H1 (cell line): Measurements from ENCODE around the gene PRDM15. TPM values are rescaled to one million over a fixed set of nuclear protein-coding genes. Genes with fewer than 3 reads are reported as not detected.

ENCODE experiments used
- CTCF ChIA-PET: fragments of 300-600 bp; sonication (Branson Sonifier 250); formaldehyde crosslinking; loops from one replicate; lab custom pipeline; 2021; ENCODE audit not compliant: partially characterized antibody; lab: Charles Lee
- POLR2A ChIA-PET: fragments of 300-600 bp; sonication (Branson Sonifier 250); formaldehyde crosslinking; loops from one replicate; lab custom pipeline; 2021; ENCODE audit warnings: inconsistent platforms; ENCODE audit not compliant: partially characterized antibody; lab: Charles Lee
- DNase-seq, 2 experiments: peaks; one replicate each; pipeline versions ENCODE4 v3.0.0 to v3.0.0-alpha.2; 2010 to 2022; ENCODE audit warnings: low spot score in 2 of 2, low read depth in 1 of 2, mixed read lengths in 1 of 2
- FAIRE-seq: peaks from 2 replicates; lab custom pipeline; 2011; peaks lifted over from hg19 to GRCh38; lab: Jason Lieb, UNC
- H2AFZ ChIP-seq: 2 replicates; pipeline ENCODE4 v1.8.1; 2012; ENCODE audit warnings: low read length, inconsistent platforms
- H2AK5ac ChIP-seq: 2 replicates; pipeline ENCODE4 v1.6.1; 2013; ENCODE audit warnings: low read depth, low read length
- H2BK120ac ChIP-seq: replicated peaks from 2 replicates; pipeline ENCODE3; 2013; ENCODE audit warnings: low read depth, low read length, inconsistent platforms
- H2BK12ac ChIP-seq: 2 replicates; pipeline ENCODE4 v1.6.1; 2013; ENCODE audit warnings: low read depth, low read length
- H2BK15ac ChIP-seq: 2 replicates; pipeline ENCODE4 v1.6.1; 2013; ENCODE audit warnings: low read length
- H2BK20ac ChIP-seq: 2 replicates; pipeline ENCODE4 v1.6.1; 2013; ENCODE audit warnings: low read length
- H2BK5ac ChIP-seq: 2 replicates; pipeline ENCODE4 v1.6.1; 2013; ENCODE audit warnings: low read depth, low read length
- H3K14ac ChIP-seq: 2 replicates; pipeline ENCODE4 v1.6.1; 2013; ENCODE audit warnings: inconsistent platforms; ENCODE audit not compliant: insufficient read length
- H3K18ac ChIP-seq: 2 replicates; pipeline ENCODE4 v1.6.1; 2013; ENCODE audit warnings: low read length; ENCODE audit errors: extremely low read depth
- H3K23ac ChIP-seq: 2 replicates; pipeline ENCODE4 v1.6.1; 2013; ENCODE audit warnings: inconsistent platforms; ENCODE audit not compliant: insufficient read length
- H3K23me2 ChIP-seq: 2 replicates; pipeline ENCODE4 v1.6.1; 2013; ENCODE audit warnings: low read depth, low read length
- H3K27ac ChIP-seq: 2 replicates; pipeline ENCODE4 v1.6.1; 2011; ENCODE audit warnings: low read depth, low read length, inconsistent platforms
- H3K27me3 ChIP-seq, 4 experiments: replicated peaks in 1 of 4; 1 replicate in 1 of 4; 2 replicates in 3 of 4; pipeline versions ENCODE4 v1.6.1 to v1.8.1; 2011 to 2013; ENCODE audit warnings: low read length in 3 of 4, mild to moderate bottlenecking in 3 of 4, inconsistent platforms in 2 of 4, mixed read lengths in 2 of 4, moderate library complexity in 1 of 4; ENCODE audit not compliant: control insufficient read depth in 3 of 4, insufficient read depth in 3 of 4; ENCODE audit errors: extremely low read depth in 1 of 4
- H3K36me3 ChIP-seq, 4 experiments: 2 replicates each; pipeline versions ENCODE4 v1.6.1 to v1.8.1; 2011 to 2013; ENCODE audit warnings: mild to moderate bottlenecking in 4 of 4, low read length in 3 of 4, moderate library complexity in 2 of 4, control low read depth in 1 of 4, inconsistent platforms in 1 of 4; ENCODE audit not compliant: insufficient read depth in 4 of 4, control insufficient read depth in 2 of 4
- H3K4ac ChIP-seq: replicated peaks from 2 replicates; pipeline ENCODE3; 2013; ENCODE audit warnings: low read length, low read depth, mixed read lengths, inconsistent platforms; ENCODE audit not compliant: insufficient read length
- H3K4me1 ChIP-seq, 4 experiments: replicated peaks in 1 of 4; 1 replicate in 1 of 4; 2 replicates in 3 of 4; pipeline versions ENCODE4 v1.6.1 to v1.8.1; 2011 to 2013; ENCODE audit warnings: low read length in 3 of 4, inconsistent platforms in 2 of 4, mixed read lengths in 1 of 4; ENCODE audit not compliant: insufficient read depth in 4 of 4, control insufficient read depth in 3 of 4
- H3K4me2 ChIP-seq, 2 experiments: 2 replicates each; pipeline versions ENCODE4 v1.6.1 to v1.8.1; 2011 to 2013; ENCODE audit warnings: low read depth in 2 of 2, low read length in 2 of 2, control low read depth in 1 of 2, inconsistent platforms in 1 of 2, mild to moderate bottlenecking in 1 of 2; ENCODE audit not compliant: insufficient read depth in 1 of 2
- H3K4me3 ChIP-seq, 4 experiments: fragments of 200-600, 300-600 bp in 1 of 4; sonication (generic), shearing (Covaris generic), sonication (Bioruptor Twin) in 1 of 4; 2 replicates each; pipeline versions ENCODE4 v1.5.1 to v1.8.1; 2011 to 2016; ENCODE audit warnings: low read length in 4 of 4, low read depth in 3 of 4, control low read depth in 2 of 4, inconsistent platforms in 2 of 4, mild to moderate bottlenecking in 2 of 4, mixed read lengths in 1 of 4, moderate library complexity in 1 of 4; ENCODE audit not compliant: insufficient read depth in 2 of 4; ENCODE audit errors: extremely low read depth in 1 of 4
- H3K56ac ChIP-seq: replicated peaks from 2 replicates; pipeline ENCODE3; 2013; ENCODE audit warnings: low read depth, mild to moderate bottlenecking, mixed read lengths, low read length, inconsistent platforms; ENCODE audit not compliant: insufficient read length
- H3K79me1 ChIP-seq: 2 replicates; pipeline ENCODE4 v1.6.1; 2013; ENCODE audit warnings: low read depth, low read length, control low read depth
- H3K79me2 ChIP-seq, 2 experiments: 2 replicates each; pipeline versions ENCODE4 v1.6.1 to v1.8.1; 2012 to 2013; ENCODE audit warnings: low read length in 2 of 2, mild to moderate bottlenecking in 2 of 2, inconsistent platforms in 1 of 2; ENCODE audit not compliant: insufficient read depth in 2 of 2, control insufficient read depth in 1 of 2
- H3K9ac ChIP-seq, 4 experiments: replicated peaks in 1 of 4; 1 replicate in 1 of 4; 2 replicates in 3 of 4; pipeline versions ENCODE4 v1.6.1 to v1.8.1; 2011 to 2013; ENCODE audit warnings: low read depth in 3 of 4, low read length in 3 of 4, control low read depth in 2 of 4, mild to moderate bottlenecking in 2 of 4, moderate library complexity in 2 of 4, inconsistent platforms in 1 of 4; ENCODE audit errors: extremely low read depth in 1 of 4
- H3K9me3 ChIP-seq, 2 experiments: 2 replicates each; pipeline versions ENCODE4 v1.6.1 to v1.8.1; 2012 to 2013; ENCODE audit warnings: mild to moderate bottlenecking in 2 of 2, moderate library complexity in 2 of 2, control low read depth in 1 of 2, inconsistent platforms in 1 of 2, low read depth in 1 of 2, low read length in 1 of 2, mixed read lengths in 1 of 2; ENCODE audit not compliant: insufficient read depth in 2 of 2
- H4K20me1 ChIP-seq, 2 experiments: replicated peaks in 1 of 2; 2 replicates each; pipeline versions ENCODE3 to v1.8.1; 2011 to 2013; ENCODE audit warnings: inconsistent platforms in 2 of 2, low read length in 2 of 2, mild to moderate bottlenecking in 1 of 2; ENCODE audit not compliant: insufficient read depth in 2 of 2, control insufficient read depth in 1 of 2
- H4K5ac ChIP-seq: 2 replicates; pipeline ENCODE4 v1.6.1; 2013; ENCODE audit warnings: low read length, low read depth, mixed read lengths, inconsistent platforms; ENCODE audit not compliant: insufficient read length
- H4K8ac ChIP-seq: 2 replicates; pipeline ENCODE4 v1.8.0; 2013; ENCODE audit warnings: mild to moderate bottlenecking, moderate library complexity, low read length, inconsistent platforms; ENCODE audit not compliant: insufficient read depth; ENCODE audit errors: extremely low read depth
- H4K91ac ChIP-seq: replicated peaks from 2 replicates; pipeline ENCODE3; 2013; ENCODE audit warnings: low read length, mixed read lengths, inconsistent platforms; ENCODE audit not compliant: insufficient read length
- CTCF ChIP-seq, 3 experiments: IDR thresholded peaks; 1 replicate in 2 of 3; 2 replicates in 1 of 3; pipeline versions ENCODE4 v1.5.1 to v1.6.1; 2011; ENCODE audit warnings: low read length in 3 of 3, mild to moderate bottlenecking in 3 of 3, inconsistent platforms in 2 of 3, low read depth in 1 of 3, moderate library complexity in 1 of 3; ENCODE audit not compliant: insufficient read depth in 1 of 3; ENCODE audit errors: control extremely low read depth in 1 of 3
- NRF1 ChIP-seq: IDR thresholded peaks from 2 replicates; pipeline ENCODE4 v1.6.1; 2011; ENCODE audit warnings: mild to moderate bottlenecking, low read depth, low read length, improper control_type of control experiment
- POLR2A ChIP-seq, 2 experiments: IDR thresholded peaks; 1 replicate in 1 of 2; 2 replicates in 1 of 2; pipeline ENCODE4 v1.6.1; 2011; ENCODE audit warnings: low read depth in 2 of 2, low read length in 2 of 2, mild to moderate bottlenecking in 2 of 2; ENCODE audit errors: control extremely low read depth in 1 of 2
- WGBS, 2 experiments: shearing (Covaris generic) in 1 of 2; methylation state at CpG; one replicate each; pipeline versions ENCODE4 v1.1.6 to v1.1.7; 2013 to 2015; ENCODE audit warnings: low lambda C conversion rate in 2 of 2, mixed read lengths in 2 of 2, inconsistent platforms in 1 of 2, low coverage in 1 of 2, missing lambda C conversion rate in 1 of 2; ENCODE audit not compliant: insufficient replicate concordance in 2 of 2, insufficient coverage in 1 of 2, insufficient read length in 1 of 2; ENCODE audit errors: extremely low coverage in 1 of 2, missing lambda C conversion rate in 1 of 2; 5-methylcytosine and 5-hydroxymethylcytosine counted together
- polyA plus RNA-seq, 7 experiments: library from polyadenylated mRNA; depleted of rRNA in 3 of 7; stranded (reverse) in 5 of 7; unstranded in 2 of 7; fragments of >200 nt in 5 of 7; fragments of 200-250 nt in 2 of 7; gene quantifications; 1 replicate in 5 of 7; 2 replicates in 1 of 7; 4 replicates in 1 of 7; pipeline versions ENCODE4 v1.2.1 to v1.2.3, GENCODE V29; 2011 to 2013; ENCODE audit warnings: missing spikeins in 2 of 7, mixed read lengths in 2 of 7
- total RNA-seq: library from RNA; stranded (reverse); fragmentation: NEBNext Ultra II Directional; extraction: Animal tissue kit (Norgen Biotek cat#: 25700); gene quantifications from 2 replicates; pipeline ENCODE4 v1.2.1, GENCODE V29; 2021

PRDM15 gene
- total and polyA plus RNA-seq, 2 of the 8 experiments (the other 6 are each of a cell fraction or from before 2014, with no cell fraction given) = 9.7 to 10.5 TPM

DNA sequence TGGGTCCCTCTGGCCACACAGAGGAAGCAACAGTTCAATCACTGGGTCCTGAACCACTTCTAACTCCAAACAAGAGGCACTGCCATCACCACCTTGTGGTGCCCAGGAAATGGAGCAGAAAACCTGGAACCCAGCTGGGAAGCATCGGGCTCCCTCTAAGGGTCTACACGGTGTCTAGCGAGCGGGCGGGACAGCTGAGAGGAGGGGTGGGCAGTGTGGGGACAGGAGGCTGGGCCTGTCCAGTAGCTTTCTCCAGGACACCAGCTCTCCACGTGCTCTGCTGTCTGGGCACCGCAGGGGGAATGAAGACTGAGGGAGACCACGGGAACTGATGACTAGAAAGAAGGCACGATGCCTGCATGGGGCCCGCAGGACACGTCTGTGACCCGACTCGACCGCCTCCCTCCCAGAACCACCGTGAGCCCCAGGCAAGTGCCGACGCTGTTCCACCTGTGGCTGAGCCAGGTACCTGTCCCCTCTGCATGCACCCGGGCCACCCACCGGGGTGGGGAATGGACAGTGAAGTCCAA is 5.4 kb upstream of the PRDM15 start:
- Histone ChIP-seq H4K91ac (no peak overlapping the region), H3K27ac (no peak overlapping the region), H3K36me3 (no peaks in the 10 kb centered on the region), H3K23ac (no peak overlapping the region), H3K9ac (no peak overlapping the region), H3K27me3 (no peaks in the 10 kb centered on the region), H3K4me2 (no peak overlapping the region), H3K14ac (no peak overlapping the region), H2BK15ac (no peak overlapping the region), H2AFZ (no peak overlapping the region), H2AK5ac (no peak overlapping the region), H2BK12ac (0 out of 2 replicates have a peak overlapping the region, but pooled peaks have one; percentile 9), H3K4ac (no peak overlapping the region), H3K79me1 (no peaks in the 10 kb centered on the region)
- no peak for DNase-seq
- POLR2A ChIA-PET = interaction anchor here (0.9 to 1.8 kb wide), 3 partner anchors 11 to 17 kb away, joined by 3 to 5 read pairs (median 3); no protein-coding TSS in a partner anchor
- TF ChIP-seq NRF1 (no peak), CTCF (IDR thresholded peaks at IDR 0.05; ENCODE audit: control extremely low read depth in 1 of 3, insufficient read depth in 1 of 3, low read depth in 1 of 3, low read length in 3 of 3) (peak in 1 of 3 experiments; percentile 0; a peak in 1 of 4 replicates), POLR2A (IDR thresholded peaks at IDR 0.05; ENCODE audit: control extremely low read depth in 1 of 2, low read depth in 2 of 2, low read length in 2 of 2) (no peak)
- TF ChIP-seq, all 59 proteins: peak for 1
- Histone ChIP-seq H3K4me1 (peaks cover 0 to 11% (median 4%) of the 10 kb centered on the region in 4 experiments; a peak in 4 of 7 replicates), H3K18ac (no peak overlapping the region), H2BK20ac (no peak overlapping the region), H3K56ac (no peak overlapping the region), H4K20me1 (no peaks in the 10 kb centered on the region), H4K5ac (no peak overlapping the region), H2BK120ac (no peak overlapping the region), H3K9me3 (no peaks in the 10 kb centered on the region), H3K23me2 (peaks cover 1% of the 10 kb centered on the region; the same call in 1 of the 2 replicates), H3K4me3 (no peak overlapping the region), H4K8ac (no peak overlapping the region), H3K79me2 (no peaks in the 10 kb centered on the region), H2BK5ac (0 out of 2 replicates have a peak overlapping the region, but pooled peaks have one; percentile 16)
- no peak for FAIRE-seq
- CTCF ChIA-PET = interaction anchor here (0.6 to 2.3 kb wide), 3 partner anchors 11 to 22 kb away, joined by 3 to 9 read pairs (median 3); no protein-coding TSS in a partner anchor
- WGBS, 2 experiments = 89% methylated on average over 17 of the region's 19 CpGs; no CpG with 5 or more reads in 1 of the 2 experiments
